Stomach smooth muscle (tissue), 2 donors: ENCODE results near the gene STK11.
A peak's percentile ranks its signal among the peaks of the same experiment; 100 is the strongest.

Experiments used
- H3K27ac ChIP-seq: one replicate; pipeline ENCODE4 v1.7.0; 2013; ENCODE audit warnings: mild to moderate bottlenecking, low read length, inconsistent platforms
- H3K27me3 ChIP-seq, 2 donors: one replicate each; pipeline ENCODE4 v1.7.0; 2013; ENCODE audit warnings: low read length in 2 of 2; ENCODE audit not compliant: insufficient read depth in 2 of 2, control insufficient read depth in 1 of 2
- H3K36me3 ChIP-seq, 2 donors: one replicate each; pipeline ENCODE4 v1.7.0; 2013; ENCODE audit warnings: low read length in 2 of 2; ENCODE audit not compliant: control insufficient read depth in 2 of 2, insufficient read depth in 2 of 2
- H3K4me1 ChIP-seq: one replicate; pipeline ENCODE4 v1.7.0; 2013; ENCODE audit warnings: low read length; ENCODE audit not compliant: control insufficient read depth, insufficient read depth
- H3K4me3 ChIP-seq, 2 donors: one replicate each; pipeline ENCODE4 v1.7.0; 2013; ENCODE audit warnings: low read length in 2 of 2
- H3K9ac ChIP-seq, 2 donors: one replicate each; pipeline ENCODE4 v1.7.0; 2013; ENCODE audit warnings: low read length in 2 of 2, mild to moderate bottlenecking in 1 of 2
- H3K9me3 ChIP-seq, 2 donors: one replicate each; pipeline ENCODE4 v1.7.0; 2013; ENCODE audit warnings: low read length in 2 of 2; ENCODE audit not compliant: control insufficient read depth in 2 of 2
- donor health status: healthy.
- donor health status: Pancreatic carcinoma.

The STK11 gene

GRCh38 chr19:1275260-1275975 lies 69.8 kb downstream of the STK11 start, which contains the start of gene FAM174C:
Gene FAM174C, plus strand, starts transcription at chr19:1275530. Its CDS starts 20 bp downstream, at chr19:1275550.
- Histone ChIP-seq H3K4me1 (peaks cover 62% of the 10 kb centered on the region), H3K27me3 (no peaks in the 10 kb centered on the region), H3K9ac (peak within 1 kb of the TSS; percentile 73 to 86), H3K36me3 (peaks cover 38 to 41% of the 10 kb centered on the region in 2 donors), H3K27ac (peak within 1 kb of the TSS; percentile 87), H3K9me3 (no peaks in the 10 kb centered on the region), H3K4me3 (peak within 1 kb of the TSS; percentile 77 to 85)

GRCh38 chr19:1275976-1276627 lies 70.5 kb downstream of the STK11 start:
- peaks cover 55% of the 10 kb centered on the region for H3K4me1 ChIP-seq
- no peaks in the 10 kb centered on the region for H3K27me3 ChIP-seq
- H3K9ac ChIP-seq: peak overlapping the region; percentile 73 to 86
- peak overlapping the region; percentile 87 for H3K27ac ChIP-seq
- H3K9me3 ChIP-seq: no peaks in the 10 kb centered on the region
- peak overlapping the region; percentile 77 to 85 for H3K4me3 ChIP-seq
- peaks cover 34 to 38% of the 10 kb centered on the region in 2 donors for H3K36me3 ChIP-seq

- Histone ChIP-seq H3K27ac (peak overlapping the region; percentile 87), H3K4me3 (peak overlapping the region; percentile 77 to 85), H3K36me3 (peaks cover 33 to 35% of the 10 kb centered on the region in 2 donors), H3K9ac (no peak overlapping the region), H3K9me3 (no peaks in the 10 kb centered on the region), H3K4me1 (peaks cover 50% of the 10 kb centered on the region), H3K27me3 (no peaks in the 10 kb centered on the region)
Measured at GRCh38 chr19:1276628-1277022, 71.0 kb downstream of the STK11 start.

GRCh38 chr19:1277061-1277460 lies 71.5 kb downstream of the STK11 start:
- peaks cover 29 to 30% of the 10 kb centered on the region in 2 donors for H3K36me3 ChIP-seq
- peaks cover 45% of the 10 kb centered on the region for H3K4me1 ChIP-seq
- H3K4me3 ChIP-seq: no peak overlapping the region
- H3K27ac ChIP-seq: peak overlapping the region; percentile 87
- H3K9ac ChIP-seq: no peak overlapping the region
- no peaks in the 10 kb centered on the region for H3K27me3 ChIP-seq
- H3K9me3 ChIP-seq: no peaks in the 10 kb centered on the region
